H1 (cell line): ENCODE results near the gene MYD88. TPM values are rescaled to one million over a fixed set of nuclear protein-coding genes. Genes with fewer than 3 reads are reported as not detected.

Experiments
- CBX5 ChIP-seq: fragments of 300-800, 300-1000 bp; sonication (generic); IDR thresholded peaks from 2 replicates; pipeline ENCODE4 v1.7.1; 2016; ENCODE audit warnings: antibody characterized with exemption, low read length, low read depth
- HDAC2 ChIP-seq, 2 experiments: fragments of 300-600 bp in 1 of 2; sonication (generic) in 1 of 2; IDR thresholded peaks; 2 replicates each; pipeline ENCODE4 v1.6.1; 2011 to 2012; ENCODE audit warnings: low read depth in 2 of 2, low read length in 2 of 2, mild to moderate bottlenecking in 2 of 2, moderate library complexity in 2 of 2, borderline replicate concordance in 1 of 2, inconsistent platforms in 1 of 2
- JUN ChIP-seq: IDR thresholded peaks from 2 replicates; pipeline ENCODE4 v1.6.1; 2011; ENCODE audit warnings: low read depth, mild to moderate bottlenecking, improper control_type of control experiment, low read length
- polyA plus RNA-seq, 7 experiments: library from polyadenylated mRNA; depleted of rRNA in 3 of 7; stranded (reverse) in 5 of 7; unstranded in 2 of 7; fragments of >200 nt in 5 of 7; fragments of 200-250 nt in 2 of 7; gene quantifications; 1 replicate in 5 of 7; 2 replicates in 1 of 7; 4 replicates in 1 of 7; pipeline versions ENCODE4 v1.2.1 to v1.2.3, GENCODE V29; 2011 to 2013; ENCODE audit warnings: missing spikeins in 2 of 7, mixed read lengths in 2 of 7
- total RNA-seq: library from RNA; stranded (reverse); fragmentation: NEBNext Ultra II Directional; extraction: Animal tissue kit (Norgen Biotek cat#: 25700); gene quantifications from 2 replicates; pipeline ENCODE4 v1.2.1, GENCODE V29; 2021
- TF ChIP-seq, protein P1 (sequence below): IDR thresholded peaks from 2 replicates; pipeline ENCODE4 v1.6.1; 2012; ENCODE audit warnings: low read length, inconsistent platforms

MYD88 gene
- total and polyA plus RNA-seq, 2 of the 8 experiments (the other 6 are each of a cell fraction or from before 2014, with no cell fraction given), result 22.1 to 22.5 TPM

DNA sequence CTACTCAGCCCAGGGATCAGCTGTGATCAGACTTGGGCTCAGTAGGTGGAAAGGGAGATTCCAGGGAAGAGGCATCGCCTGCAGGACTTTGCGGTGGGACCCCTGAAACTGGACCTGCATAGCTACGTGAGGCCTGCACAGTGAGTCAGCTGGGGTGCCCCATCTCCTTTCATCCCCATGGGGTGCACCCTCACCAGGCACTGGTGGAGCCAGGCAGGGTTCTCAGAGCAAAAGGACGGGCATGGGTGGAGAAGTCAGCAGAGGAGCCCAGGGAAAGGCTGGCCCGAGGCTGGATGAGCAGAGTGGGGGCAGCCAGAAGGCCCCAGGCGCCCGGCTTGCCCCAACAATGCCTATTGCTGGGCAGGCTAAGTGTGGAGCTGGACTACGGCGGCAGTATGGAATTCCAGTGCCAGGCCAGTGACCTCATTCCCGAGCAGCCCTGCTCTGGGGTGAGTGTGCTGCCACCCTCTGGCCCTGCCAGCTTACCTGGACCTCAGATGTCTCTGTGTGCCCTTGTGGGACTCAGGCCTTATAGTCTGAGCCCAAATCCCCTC is 21.2 kb upstream of the MYD88 start (continued):
- TF ChIP-seq, protein P1, sequence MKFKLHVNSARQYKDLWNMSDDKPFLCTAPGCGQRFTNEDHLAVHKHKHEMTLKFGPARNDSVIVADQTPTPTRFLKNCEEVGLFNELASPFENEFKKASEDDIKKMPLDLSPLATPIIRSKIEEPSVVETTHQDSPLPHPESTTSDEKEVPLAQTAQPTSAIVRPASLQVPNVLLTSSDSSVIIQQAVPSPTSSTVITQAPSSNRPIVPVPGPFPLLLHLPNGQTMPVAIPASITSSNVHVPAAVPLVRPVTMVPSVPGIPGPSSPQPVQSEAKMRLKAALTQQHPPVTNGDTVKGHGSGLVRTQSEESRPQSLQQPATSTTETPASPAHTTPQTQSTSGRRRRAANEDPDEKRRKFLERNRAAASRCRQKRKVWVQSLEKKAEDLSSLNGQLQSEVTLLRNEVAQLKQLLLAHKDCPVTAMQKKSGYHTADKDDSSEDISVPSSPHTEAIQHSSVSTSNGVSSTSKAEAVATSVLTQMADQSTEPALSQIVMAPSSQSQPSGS, result no peak
- no peak for TF ChIP-seq HDAC2 (IDR thresholded peaks at IDR 0.05; ENCODE audit: borderline replicate concordance in 1 of 2, low read depth in 2 of 2, low read length in 2 of 2)
- TF ChIP-seq CBX5, result no peak
- no peak for TF ChIP-seq JUN
